Activated CD4-positive, alpha-beta T cell treated with anti-CD3 and anti-CD28 coated beads, Interleukin-2, amount 50 U/mL, for 4 hours (primary cell): ENCODE measurements around the gene SOD3.

Experiments
- DNase-seq, 2 experiments: peaks; one replicate each; pipeline ENCODE4 v3.0.0-alpha.2; 2020

The SOD3 gene, protein sequence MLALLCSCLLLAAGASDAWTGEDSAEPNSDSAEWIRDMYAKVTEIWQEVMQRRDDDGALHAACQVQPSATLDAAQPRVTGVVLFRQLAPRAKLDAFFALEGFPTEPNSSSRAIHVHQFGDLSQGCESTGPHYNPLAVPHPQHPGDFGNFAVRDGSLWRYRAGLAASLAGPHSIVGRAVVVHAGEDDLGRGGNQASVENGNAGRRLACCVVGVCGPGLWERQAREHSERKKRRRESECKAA

GRCh38 chr4:24794916-24795665, at the start of gene SOD3:
TSS of gene SOD3 (plus strand) at chr4:24795573. CDS start at chr4:24799522, 3,949 bp downstream.
- no peak for DNase-seq

DNA sequence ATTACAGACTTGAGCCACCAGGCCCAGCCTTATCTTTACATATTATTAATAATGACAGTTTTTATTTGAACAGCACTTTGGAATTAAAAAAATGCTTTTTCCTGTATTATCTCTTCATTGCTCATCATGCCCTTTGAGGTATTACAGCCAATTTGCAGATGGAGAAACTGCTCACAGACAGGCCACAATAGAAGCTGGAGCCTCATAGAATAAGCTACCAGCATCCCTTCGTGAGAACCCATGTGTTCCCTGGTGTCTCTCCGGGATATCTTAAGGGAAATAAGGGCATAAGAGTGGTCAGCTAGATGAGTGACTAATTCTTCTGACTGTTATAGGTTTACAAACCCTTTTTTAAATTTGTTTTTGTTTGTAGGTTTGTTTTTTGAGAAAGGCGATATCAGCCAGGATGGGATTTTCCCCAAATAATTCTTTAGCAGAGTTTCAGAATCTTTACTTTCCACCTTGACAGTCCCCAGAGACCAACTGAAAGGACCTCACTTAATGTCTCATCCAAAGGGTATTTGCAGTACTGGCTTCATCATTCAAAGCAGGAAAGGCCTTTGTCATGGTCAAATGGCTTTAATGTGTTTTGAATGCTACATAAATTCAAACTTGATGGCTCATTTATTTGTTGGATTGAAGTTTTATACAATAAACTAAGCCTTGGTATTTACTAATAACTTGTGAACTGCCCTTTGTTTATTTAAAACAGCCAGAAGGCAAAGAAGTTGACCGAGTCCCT, 48.0 kb upstream of the SOD3 start:
- no peak for DNase-seq

GRCh38 chr4:24748023-24748422, 47.4 kb upstream of the SOD3 start:
- DNase-seq, result no peak

GRCh38 chr4:24748758-24749350, 46.5 kb upstream of the SOD3 start:
- no peak for DNase-seq

DNA sequence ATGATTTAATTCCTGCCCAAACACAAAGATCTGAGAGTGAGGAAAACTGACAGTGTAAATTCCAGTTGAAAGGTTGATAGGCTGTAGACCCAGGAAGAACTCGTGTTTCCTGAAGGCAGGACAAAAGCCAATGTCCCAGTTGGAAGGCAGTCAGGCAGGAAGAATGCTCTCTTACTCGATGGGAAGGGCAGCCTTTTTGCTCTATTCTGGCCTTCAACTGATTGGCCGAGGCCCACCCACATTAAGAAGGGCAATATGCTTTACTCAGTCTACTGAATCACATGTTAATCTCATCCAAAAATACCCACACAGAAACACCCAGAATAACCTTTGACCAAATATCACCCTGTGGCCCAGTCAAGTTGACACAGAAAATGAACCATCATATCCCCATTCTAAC, 45.3 kb upstream of the SOD3 start:
- no peak for DNase-seq

DNA sequence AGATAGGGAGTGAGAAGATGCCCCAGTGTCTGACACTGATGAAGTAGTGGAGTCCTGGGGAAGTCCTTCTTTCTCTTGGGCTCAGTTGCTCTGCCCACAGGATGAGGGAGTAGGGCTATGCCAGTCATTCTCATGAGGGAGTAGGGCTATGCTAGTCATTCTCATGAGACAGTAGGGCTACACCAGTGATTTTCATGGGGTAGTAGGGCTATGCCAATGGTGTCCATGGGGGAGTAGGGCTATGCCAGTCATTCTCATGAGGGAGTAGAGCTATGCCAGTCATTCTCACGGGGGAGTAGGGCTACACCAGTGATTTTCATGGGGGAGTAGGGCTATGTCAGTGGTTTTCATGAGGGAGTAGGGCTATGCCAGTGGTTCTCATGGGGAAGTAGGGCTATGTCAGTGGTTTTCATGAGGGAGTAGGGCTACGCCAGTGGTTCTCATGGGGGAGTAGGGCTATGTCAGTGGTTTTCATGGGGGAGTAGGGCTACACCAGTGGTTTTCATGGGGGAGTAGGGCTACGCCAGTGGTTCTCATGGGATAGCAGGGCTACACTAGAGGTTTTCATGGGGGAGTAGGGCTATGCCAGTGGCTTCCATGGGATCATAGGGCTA, 43.3 kb upstream of the SOD3 start:
- no peak for DNase-seq

DNA sequence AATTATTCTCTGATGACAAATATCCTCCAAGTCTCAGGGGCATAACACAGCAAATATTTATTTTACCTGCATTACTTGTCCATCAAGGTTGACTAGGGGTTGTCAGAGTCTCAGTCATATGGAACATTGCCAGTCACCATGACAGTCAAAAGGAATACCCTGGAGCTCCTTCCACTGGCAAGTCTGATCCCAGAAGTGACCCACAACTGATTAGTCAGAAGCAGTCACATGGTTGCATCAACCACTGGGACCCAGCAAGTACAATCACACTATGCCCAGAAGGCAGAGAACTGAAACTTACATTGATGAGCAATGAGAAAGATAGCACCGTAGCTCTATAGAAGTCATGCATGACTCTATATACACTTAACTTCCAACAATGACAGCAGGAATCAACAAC, 41.9 kb upstream of the SOD3 start:
- DNase-seq, result no peak

DNA sequence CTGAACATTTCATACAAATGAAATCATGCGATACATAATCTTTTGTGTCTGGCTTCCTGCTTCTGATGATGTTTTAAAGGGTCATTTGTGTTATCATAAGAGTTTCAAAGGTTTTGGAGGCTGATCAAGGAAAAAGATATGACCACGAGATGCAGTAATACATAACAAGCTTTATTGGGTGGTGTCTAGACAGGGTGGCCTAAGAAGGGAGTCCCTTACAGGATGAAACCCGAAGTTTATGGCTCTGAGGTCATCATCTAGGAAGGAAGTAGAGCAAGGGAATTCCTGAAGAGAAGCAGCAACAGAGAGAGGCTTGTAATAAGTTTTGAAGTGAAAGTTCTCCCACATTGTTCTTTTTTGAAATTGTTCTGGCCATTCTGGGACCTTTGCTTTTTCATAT, 40.8 kb upstream of the SOD3 start:
- no peak for DNase-seq

- DNase-seq, result no peak
Observed at GRCh38 chr4:24763631-24764297, 31.6 kb upstream of the SOD3 start.

DNA sequence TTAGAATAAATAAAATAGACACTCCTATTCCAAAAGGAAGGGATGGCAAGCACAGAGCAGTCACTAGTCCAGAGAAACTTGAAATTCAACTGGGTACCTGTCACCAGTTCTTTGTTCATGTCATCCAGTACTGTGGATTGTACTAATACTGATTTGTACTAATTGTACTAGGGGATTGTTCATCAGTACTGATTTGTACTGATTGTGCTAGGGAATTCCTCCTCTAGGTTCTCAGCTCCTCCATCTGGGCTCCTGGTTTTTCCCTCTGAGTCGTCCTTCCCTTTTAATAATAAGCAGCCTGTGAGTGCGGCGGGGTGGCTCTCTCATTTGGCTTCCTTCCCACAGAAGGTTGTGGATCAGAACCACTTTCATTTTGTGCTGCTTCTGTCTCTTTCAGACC, 31.0 kb upstream of the SOD3 start:
- DNase-seq, result no peak

DNA sequence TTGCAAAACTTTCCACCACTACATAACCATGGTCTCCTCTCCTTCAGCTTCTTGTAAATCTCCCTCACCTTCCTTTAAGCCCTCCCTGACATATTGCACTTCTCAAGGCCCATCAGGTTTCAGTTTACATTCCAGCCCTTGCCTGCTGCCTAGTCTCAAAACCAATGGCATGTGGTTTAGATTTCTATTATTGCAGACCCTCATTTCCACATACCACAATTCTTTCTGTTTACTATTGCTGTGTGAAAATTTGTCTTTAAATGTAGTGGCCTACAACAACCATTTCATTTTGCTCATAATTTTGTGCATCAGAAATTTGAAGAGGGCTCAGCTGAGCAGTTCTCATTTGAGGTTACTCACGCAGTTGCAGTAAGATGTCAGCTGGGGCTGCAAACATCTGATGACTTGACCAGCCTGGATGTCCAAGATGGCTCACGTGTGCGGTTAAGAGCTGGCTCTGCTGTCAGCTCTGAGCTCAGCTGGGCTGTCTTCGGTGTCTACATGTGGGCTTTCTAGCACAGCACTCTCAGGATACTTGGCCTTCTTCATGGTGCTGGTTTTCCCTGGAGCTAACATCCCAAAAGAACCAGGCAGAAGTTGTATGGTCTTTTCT, 29.9 kb upstream of the SOD3 start:
- no peak for DNase-seq

DNA sequence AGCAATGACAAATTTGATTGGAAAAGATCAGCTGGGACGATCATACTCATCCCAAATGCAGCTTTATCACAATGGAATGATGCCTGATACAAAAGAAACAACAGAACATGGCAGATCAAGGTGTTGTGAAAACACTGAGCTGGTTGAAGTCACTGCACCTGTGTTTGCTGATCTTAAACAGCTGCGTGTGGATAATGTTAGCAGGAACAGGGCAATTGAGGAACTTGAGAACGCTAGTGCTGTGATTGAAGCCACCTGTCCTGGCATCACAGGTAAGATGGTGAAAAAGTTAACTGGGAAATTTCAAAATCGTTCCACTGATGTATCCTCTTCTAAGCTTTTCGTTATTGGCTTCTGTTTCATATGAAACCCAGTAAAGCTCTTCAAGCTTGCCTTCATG, 27.4 kb upstream of the SOD3 start:
- DNase-seq, result no peak

- DNase-seq, result no peak
Observed at GRCh38 chr4:24768604-24769003, 26.8 kb upstream of the SOD3 start.

- no peak for DNase-seq
Observed at GRCh38 chr4:24769571-24769970, 25.8 kb upstream of the SOD3 start.

- DNase-seq, result no peak
Observed at GRCh38 chr4:24770032-24770584, 25.3 kb upstream of the SOD3 start.

DNA sequence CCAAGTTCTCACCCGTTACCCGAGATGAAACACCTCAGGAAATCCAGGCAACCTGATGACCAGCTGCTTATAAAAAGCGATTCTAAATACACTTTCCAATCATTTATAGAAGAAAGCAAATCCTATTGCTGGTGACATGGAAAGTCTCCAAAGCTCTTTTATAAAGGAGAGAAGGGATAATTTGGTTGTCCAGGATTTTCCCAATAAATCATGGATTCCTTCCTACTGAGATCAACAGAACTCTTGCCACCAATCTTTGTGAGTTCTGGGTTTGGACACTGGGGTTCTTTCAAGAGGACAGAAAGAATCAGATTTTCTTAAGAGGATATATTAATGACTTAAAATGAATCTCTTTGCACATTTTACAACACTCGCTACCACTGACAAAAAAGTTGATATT, 24.7 kb upstream of the SOD3 start:
- no peak for DNase-seq

GRCh38 chr4:24771241-24771640, 24.1 kb upstream of the SOD3 start:
- DNase-seq, result no peak

GRCh38 chr4:24772061-24772705, 23.2 kb upstream of the SOD3 start:
- DNase-seq, result no peak

- no peak for DNase-seq
Observed at GRCh38 chr4:24772952-24773351, 22.4 kb upstream of the SOD3 start.

DNA sequence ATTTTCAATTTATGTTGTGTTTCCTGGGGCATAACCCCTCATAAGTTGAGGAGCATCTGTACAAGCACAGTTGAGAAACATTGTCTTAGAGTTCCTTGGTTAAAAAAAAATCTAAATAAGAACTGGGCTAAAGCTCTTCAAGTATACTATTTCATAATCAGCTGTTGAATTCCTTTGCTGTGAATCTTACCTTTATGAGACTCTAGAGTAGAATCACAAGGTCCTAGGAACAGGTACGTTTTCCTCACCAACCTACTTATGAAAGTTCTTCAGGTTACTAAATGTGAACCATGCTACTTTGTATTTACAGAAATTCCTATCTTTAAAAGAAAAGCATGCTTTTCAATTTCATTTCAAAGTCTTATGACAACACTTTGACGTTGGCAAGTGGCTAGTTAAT, 20.9 kb upstream of the SOD3 start:
- no peak for DNase-seq

DNA sequence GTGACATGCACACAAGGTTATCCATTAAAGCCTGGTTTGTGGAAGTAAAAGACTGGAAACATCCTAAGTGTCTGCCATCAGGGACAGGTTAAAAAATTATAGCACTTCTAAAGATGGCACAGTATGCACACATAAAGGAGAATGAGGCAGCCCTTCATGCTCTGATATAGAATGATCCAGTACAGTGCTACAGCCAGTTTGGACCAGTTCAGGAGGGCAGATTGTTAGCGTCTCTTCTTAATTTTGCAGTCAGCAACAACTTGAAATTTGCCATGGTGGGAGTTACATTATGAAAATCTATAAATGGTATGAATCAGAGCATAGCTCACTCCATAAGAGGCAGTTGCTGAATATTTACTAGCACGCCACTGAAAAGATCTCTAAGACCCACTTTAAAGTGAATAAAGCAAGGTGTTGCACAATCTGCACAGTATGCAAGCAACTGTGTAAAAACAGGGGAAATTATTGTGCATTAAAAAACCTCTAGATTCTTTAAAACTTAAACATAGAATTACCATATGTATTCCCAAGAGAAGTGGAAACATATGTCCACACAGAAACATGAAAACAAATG, 20.3 kb upstream of the SOD3 start:
- no peak for DNase-seq
